Liver (tissue), 9 donors: ENCODE measurements around the gene DUOXA1. TPM values are rescaled to one million over a fixed set of nuclear protein-coding genes. Genes with fewer than 3 reads are reported as not detected.

ENCODE experiments used
- DNase-seq: peaks from one replicate; pipeline ENCODE4 v3.0.0-alpha.2; 2017; ENCODE audit warnings: low spot score
- H3K27ac ChIP-seq, 2 donors: one replicate each; pipeline ENCODE4 v1.7.0; 2013; ENCODE audit warnings: inconsistent platforms in 2 of 2, low read length in 2 of 2, control low read depth in 1 of 2, low read depth in 1 of 2, mild to moderate bottlenecking in 1 of 2
- H3K27me3 ChIP-seq, 4 donors: one replicate each; pipeline versions ENCODE4 v1.6.1 to v1.7.0; 2013; ENCODE audit warnings: low read length in 3 of 4, inconsistent platforms in 1 of 4, mild to moderate bottlenecking in 1 of 4, moderate library complexity in 1 of 4; ENCODE audit not compliant: control insufficient read depth in 4 of 4, insufficient read depth in 4 of 4
- H3K36me3 ChIP-seq, 4 donors: one replicate each; pipeline versions ENCODE4 v1.6.1 to v1.7.0; 2013; ENCODE audit warnings: low read length in 3 of 4, mild to moderate bottlenecking in 3 of 4, low read depth in 1 of 4, moderate library complexity in 1 of 4; ENCODE audit not compliant: control insufficient read depth in 4 of 4, insufficient read depth in 3 of 4
- H3K4me1 ChIP-seq, 4 donors: one replicate each; pipeline versions ENCODE4 v1.6.1 to v1.7.0; 2013; ENCODE audit warnings: low read length in 3 of 4, mild to moderate bottlenecking in 3 of 4, moderate library complexity in 1 of 4; ENCODE audit not compliant: control insufficient read depth in 4 of 4, insufficient read depth in 4 of 4
- H3K4me3 ChIP-seq, 3 donors: one replicate each; pipeline versions ENCODE4 v1.6.1 to v1.7.0; 2013; ENCODE audit warnings: low read length in 3 of 3, control low read depth in 1 of 3, low read depth in 1 of 3, mild to moderate bottlenecking in 1 of 3
- H3K9ac ChIP-seq, 2 donors: one replicate each; pipeline ENCODE4 v1.7.0; 2013; ENCODE audit warnings: low read length in 2 of 2, mild to moderate bottlenecking in 2 of 2, moderate library complexity in 2 of 2, control low read depth in 1 of 2, low read depth in 1 of 2
- H3K9me3 ChIP-seq, 4 donors: one replicate each; pipeline versions ENCODE4 v1.6.1 to v1.7.0; 2013; ENCODE audit warnings: low read length in 3 of 4; ENCODE audit not compliant: control insufficient read depth in 4 of 4
- ATF3 ChIP-seq: IDR thresholded peaks from 2 replicates; pipeline ENCODE4 v1.6.1; 2016; ENCODE audit warnings: antibody characterized with exemption
- CTCF ChIP-seq: fragments of 150-350 bp; IDR thresholded peaks from 2 replicates; pipeline ENCODE4 v1.5.1; 2017; ENCODE audit warnings: improper control_type of control experiment, low read depth, low read length; ENCODE audit not compliant: missing input control
- EGR1 ChIP-seq, 2 donors: IDR thresholded peaks; 2 replicates each; pipeline ENCODE4 v1.6.1; 2016 to 2018; ENCODE audit warnings: antibody characterized with exemption in 2 of 2, low read depth in 2 of 2
- FOXA1 ChIP-seq: IDR thresholded peaks from 2 replicates; pipeline ENCODE4 v1.6.1; 2016; ENCODE audit warnings: antibody characterized with exemption
- FOXA2 ChIP-seq: IDR thresholded peaks from 2 replicates; pipeline ENCODE4 v1.6.1; 2016; ENCODE audit warnings: antibody characterized with exemption
- GABPA ChIP-seq, 2 donors: IDR thresholded peaks in 1 of 2; conservative IDR thresholded peaks in 1 of 2; 2 replicates each; pipeline ENCODE4 v1.6.1; 2016; ENCODE audit warnings: antibody characterized with exemption in 2 of 2, mild to moderate bottlenecking in 1 of 2, moderate library complexity in 1 of 2
- HNF4A ChIP-seq, 2 donors: conservative IDR thresholded peaks; 2 replicates each; pipeline ENCODE4 v1.6.1; 2016; ENCODE audit warnings: antibody characterized with exemption in 2 of 2, mild to moderate bottlenecking in 2 of 2
- HNF4G ChIP-seq: IDR thresholded peaks from 2 replicates; pipeline ENCODE4 v1.6.1; 2016; ENCODE audit warnings: antibody characterized with exemption
- JUND ChIP-seq, 2 donors: IDR thresholded peaks; 2 replicates each; pipeline ENCODE4 v1.6.1; 2016; ENCODE audit warnings: antibody characterized with exemption in 2 of 2
- MAX ChIP-seq: IDR thresholded peaks from 2 replicates; pipeline ENCODE4 v1.6.1; 2016; ENCODE audit warnings: antibody characterized with exemption
- NR2F2 ChIP-seq: IDR thresholded peaks from 2 replicates; pipeline ENCODE4 v1.6.1; 2016; ENCODE audit warnings: antibody characterized with exemption
- RAD21 ChIP-seq, 2 donors: IDR thresholded peaks; 2 replicates each; pipeline ENCODE4 v1.6.1; 2016; ENCODE audit warnings: antibody characterized with exemption in 2 of 2, mild to moderate bottlenecking in 2 of 2
- REST ChIP-seq: IDR thresholded peaks from 2 replicates; pipeline ENCODE4 v1.6.1; 2016; ENCODE audit warnings: antibody characterized with exemption, mild to moderate bottlenecking
- RXRA ChIP-seq, 2 donors: IDR thresholded peaks; 2 replicates each; pipeline ENCODE4 v1.6.1; 2017 to 2018; ENCODE audit warnings: antibody characterized with exemption in 2 of 2, mild to moderate bottlenecking in 1 of 2
- SP1 ChIP-seq: IDR thresholded peaks from 2 replicates; pipeline ENCODE4 v1.6.1; 2018; ENCODE audit warnings: antibody characterized with exemption, mild to moderate bottlenecking
- YY1 ChIP-seq: IDR thresholded peaks from 2 replicates; pipeline ENCODE4 v1.6.1; 2016; ENCODE audit warnings: antibody characterized with exemption, mild to moderate bottlenecking
- ZBTB33 ChIP-seq: IDR thresholded peaks from 2 replicates; pipeline ENCODE4 v1.6.1; 2016; ENCODE audit warnings: antibody characterized with exemption
- WGBS: extraction: QIAGEN DNeasy Blood & Tissue Kit; methylation state at CpG from one replicate; pipeline ENCODE4 v1.1.7; 2013; 5-methylcytosine and 5-hydroxymethylcytosine counted together
- polyA plus RNA-seq, 2 donors: library from polyadenylated mRNA; stranded (reverse) in 1 of 2; unstranded in 1 of 2; fragments of 200-250 nt in 1 of 2; fragments of >200 nt in 1 of 2; fragmentation: Nextera tagmentation in 1 of 2; extraction: Ambion mirVana in 1 of 2; gene quantifications; one replicate each; pipeline versions ENCODE4 v1.2.1 to v1.2.3, GENCODE V29; 2013 to 2015
- total RNA-seq, 2 donors: library from RNA; depleted of rRNA; stranded (reverse); fragments of >200 nt; gene quantifications; one replicate each; pipeline ENCODE4 v1.2.3, GENCODE V29; 2014
- donor health status: healthy.
- donor health status: healthy.
- donor health status: healthy.
- donor health status: healthy.
- donor health status: healthy.

Gene DUOXA1
- total and polyA plus RNA-seq, 4 donors, result 0.02 TPM; not detected in 3

GRCh38 chr15:45114076-45114750, 15.5 kb downstream of the DUOXA1 start, which contains the start of the genes DUOX2 and DUOXA2:
Gene DUOX2 (minus strand): TSS chr15:45114172. CDS start chr15:45113411, 761 bp downstream.
Gene DUOXA2 (plus strand): TSS chr15:45114326. CDS start chr15:45114606, 280 bp downstream.
- H3K4me3 ChIP-seq, result peak within 1 kb of the TSS in 1 of 3 donors; percentile 18
- DNase-seq, result no peak
- peaks cover 14 to 43% (median 28%) of the 10 kb centered on the region in 4 donors for H3K4me1 ChIP-seq
- H3K36me3 ChIP-seq, result no peaks in the 10 kb centered on the region
- no peak for TF ChIP-seq HNF4A (conservative IDR thresholded peaks at IDR 0.05)
- TF ChIP-seq ZBTB33, result no peak
- no peak for TF ChIP-seq YY1
- TF ChIP-seq REST, result no peak
- H3K9ac ChIP-seq, result no peak within 1 kb of the TSS
- no peak within 1 kb of the TSS for H3K27ac ChIP-seq
- peaks cover 4 to 15% (median 8%) of the 10 kb centered on the region in 4 donors for H3K27me3 ChIP-seq
- H3K9me3 ChIP-seq, result no peaks in the 10 kb centered on the region
- WGBS, result 3% methylated on average over 42 of the region's 42 CpGs

- Histone ChIP-seq H3K36me3 (no peaks in the 10 kb centered on the region), H3K27ac (no peak overlapping the region), H3K9ac (no peak overlapping the region), H3K9me3 (no peaks in the 10 kb centered on the region), H3K4me1 (peaks cover 14 to 43% (median 28%) of the 10 kb centered on the region in 4 donors), H3K27me3 (peaks cover 4 to 17% (median 8%) of the 10 kb centered on the region in 4 donors), H3K4me3 (no peak overlapping the region)
- 11% methylated on average over 14 of the region's 14 CpGs for WGBS
- TF ChIP-seq ATF3 (no peak), MAX (no peak), GABPA (IDR thresholded peaks at IDR 0.05 in 1 of 2, conservative IDR thresholded peaks at IDR 0.05 in 1 of 2) (no peak), FOXA2 (no peak), FOXA1 (no peak), RAD21 (IDR thresholded peaks at IDR 0.05) (no peak), CTCF (no peak), NR2F2 (no peak), HNF4G (no peak), HNF4A (conservative IDR thresholded peaks at IDR 0.05) (no peak), JUND (IDR thresholded peaks at IDR 0.05) (no peak), EGR1 (IDR thresholded peaks at IDR 0.05; ENCODE audit: low read depth in 2 of 2) (no peak), RXRA (IDR thresholded peaks at IDR 0.05) (no peak), REST (no peak), SP1 (no peak)
- no peak for DNase-seq
Observed at GRCh38 chr15:45113380-45113990, 16.2 kb downstream of the DUOXA1 start.
